WERI-Rb-1 (cell line): ENCODE data around the gene SCOC.

Source experiments
- DNase-seq: peaks from one replicate; pipeline ENCODE4 v3.0.0-alpha.2; 2020
- H3K27ac ChIP-seq: fragments of 250-450 bp; sonication (Bioruptor Pico); 2 replicates; pipeline ENCODE4 v1.5.1; 2020; ENCODE audit warnings: mild to moderate bottlenecking, moderate library complexity
- H3K27me3 ChIP-seq: fragments of 250-450 bp; sonication (Bioruptor Pico); 2 replicates; pipeline ENCODE4 v1.5.1; 2021; ENCODE audit warnings: mild to moderate bottlenecking, low read depth, moderate library complexity; ENCODE audit not compliant: insufficient read depth, severe bottlenecking
- H3K36me3 ChIP-seq: fragments of 250-450 bp; sonication (Bioruptor Pico); 2 replicates; pipeline ENCODE4 v1.5.1; 2020; ENCODE audit warnings: mild to moderate bottlenecking, moderate library complexity
- H3K4me3 ChIP-seq: 2 replicates; pipeline ENCODE4 v1.5.1; 2011; ENCODE audit warnings: low read depth, mild to moderate bottlenecking, control low read depth, low read length
- H3K9me3 ChIP-seq: fragments of 250-450 bp; sonication (Bioruptor Pico); 2 replicates; pipeline ENCODE4 v1.5.1; 2021; ENCODE audit warnings: mild to moderate bottlenecking, moderate library complexity; ENCODE audit not compliant: severe bottlenecking
- CTCF ChIP-seq: IDR thresholded peaks from 2 replicates; pipeline ENCODE4 v1.5.1; 2011; ENCODE audit warnings: low read depth, mild to moderate bottlenecking, control low read depth, inconsistent platforms, low read length

The SCOC gene

GRCh38 chr4:140363051-140363450, 10.4 kb upstream of the SCOC start:
- no peak for DNase-seq
- TF ChIP-seq CTCF = no peak
- Histone ChIP-seq H3K4me3 (no peak overlapping the region), H3K9me3 (no peaks in the 10 kb centered on the region), H3K27ac (no peak overlapping the region), H3K36me3 (no peaks in the 10 kb centered on the region), H3K27me3 (no peaks in the 10 kb centered on the region)

GRCh38 chr4:140363558-140363957, 9.9 kb upstream of the SCOC start:
- Histone ChIP-seq H3K4me3 (no peak overlapping the region), H3K27ac (no peak overlapping the region), H3K27me3 (no peaks in the 10 kb centered on the region), H3K9me3 (no peaks in the 10 kb centered on the region), H3K36me3 (no peaks in the 10 kb centered on the region)
- DNase-seq = no peak
- TF ChIP-seq CTCF = no peak

- H3K4me3 ChIP-seq = no peak overlapping the region
- no peak overlapping the region for H3K27ac ChIP-seq
- H3K9me3 ChIP-seq = no peaks in the 10 kb centered on the region
- no peaks in the 10 kb centered on the region for H3K36me3 ChIP-seq
- no peak for DNase-seq
- no peak for TF ChIP-seq CTCF
- H3K27me3 ChIP-seq = no peaks in the 10 kb centered on the region
These were observed 5.7 kb upstream of the SCOC start for GRCh38 chr4:140367738-140368137.

GRCh38 chr4:140368686-140369085, 4.8 kb upstream of the SCOC start:
- Histone ChIP-seq H3K4me3 (no peak overlapping the region), H3K27me3 (no peaks in the 10 kb centered on the region)

GRCh38 chr4:140372751-140373327, 607 bp upstream of the SCOC start:
- DNase-seq = peak; percentile 34
- no peak for TF ChIP-seq CTCF
- H3K27ac ChIP-seq = peak overlapping the region; percentile 84
- H3K36me3 ChIP-seq = peaks cover 6% of the 10 kb centered on the region; the same call in 1 of the 2 replicates
- H3K9me3 ChIP-seq = no peaks in the 10 kb centered on the region
- H3K27me3 ChIP-seq = no peaks in the 10 kb centered on the region
- H3K4me3 ChIP-seq = peak overlapping the region; percentile 79

More at GRCh38 chr4:140368686-140369085, 4.8 kb upstream of the SCOC start:
- Histone ChIP-seq H3K36me3 (0 out of 2 replicates have a peak, but pooled peaks cover 1% of the 10 kb centered on the region), H3K9me3 (no peaks in the 10 kb centered on the region), H3K27ac (no peak overlapping the region)
- no peak for TF ChIP-seq CTCF
- DNase-seq = no peak

- peak overlapping the region; percentile 89 for H3K4me3 ChIP-seq
- no peaks in the 10 kb centered on the region for H3K27me3 ChIP-seq
- H3K9me3 ChIP-seq = no peaks in the 10 kb centered on the region
- no peak for TF ChIP-seq CTCF
- peaks cover 6% of the 10 kb centered on the region; the same call in 1 of the 2 replicates for H3K36me3 ChIP-seq
- H3K27ac ChIP-seq = peak overlapping the region; percentile 89
- DNase-seq = no peak
These were observed 658 bp downstream of the SCOC start for GRCh38 chr4:140374130-140374477.
